ENCODE data around the gene BDKRB2.

Gene BDKRB2

GRCh38 chr14:96176275-96176674 is 28.4 kb upstream of the BDKRB2 start:
- DNase-seq (ENCODE audit: low spot score), result no peak
- TF ChIP-seq CTCF (IDR thresholded peaks at IDR 0.05; ENCODE audit: borderline replicate concordance, control extremely low read depth, extremely low read depth, insufficient read depth, missing control alignments), result no peak
- in situ Hi-C loops (cut with MboI; ENCODE audit: low sequenced_read_pairs, unreplicated experiment), result no loop called here

- in situ Hi-C loops (cut with MboI; ENCODE audit: low sequenced_read_pairs, unreplicated experiment), result no loop called here
- TF ChIP-seq CTCF (IDR thresholded peaks at IDR 0.05; ENCODE audit: borderline replicate concordance, control extremely low read depth, extremely low read depth, insufficient read depth, missing control alignments), result no peak
- DNase-seq (ENCODE audit: low spot score), result no peak
Observed at GRCh38 chr14:96176811-96177211, 27.8 kb upstream of the BDKRB2 start.

- no peak for TF ChIP-seq CTCF (IDR thresholded peaks at IDR 0.05; ENCODE audit: borderline replicate concordance, control extremely low read depth, extremely low read depth, insufficient read depth, missing control alignments)
- in situ Hi-C loops (cut with MboI; ENCODE audit: low sequenced_read_pairs, unreplicated experiment), result no loop called here
- DNase-seq (ENCODE audit: low spot score), result peak; percentile 62
Observed at GRCh38 chr14:96177766-96178375, 26.8 kb upstream of the BDKRB2 start.

GRCh38 chr14:96178461-96179321 is 25.9 kb upstream of the BDKRB2 start:
- in situ Hi-C loops (cut with MboI; ENCODE audit: low sequenced_read_pairs, unreplicated experiment), result no loop called here
- no peak for DNase-seq (ENCODE audit: low spot score)
- no peak for TF ChIP-seq CTCF (IDR thresholded peaks at IDR 0.05; ENCODE audit: borderline replicate concordance, control extremely low read depth, extremely low read depth, insufficient read depth, missing control alignments)

- TF ChIP-seq CTCF (IDR thresholded peaks at IDR 0.05; ENCODE audit: borderline replicate concordance, control extremely low read depth, extremely low read depth, insufficient read depth, missing control alignments), result no peak
- in situ Hi-C loops (cut with MboI; ENCODE audit: low sequenced_read_pairs, unreplicated experiment), result no loop called here
- no peak for DNase-seq (ENCODE audit: low spot score)
Observed at GRCh38 chr14:96180043-96180874, 24.4 kb upstream of the BDKRB2 start.
